Activated T-helper 17 cell treated with anti-CD3 and anti-CD28 coated beads, Interleukin-2, amount 50 U/mL, for 72 hours (primary cell): ENCODE results near the gene BATF2. TPM values are rescaled to one million over a fixed set of nuclear protein-coding genes. Genes with fewer than 3 reads are reported as not detected.
"Not testable (repeated sequence)": the region's sequence is repeated elsewhere in the genome, so short reads cannot be mapped to it uniquely, and the experiment has no call there.

Source experiments
- ATAC-seq: fragments of 150-1000 bp; cut with Tn5 transposase; replicated peaks from 2 replicates; pipeline ENCODE4 v1.10.0; 2021; ENCODE audit warnings: mild to moderate bottlenecking, moderate library complexity
- H3K27ac Mint-ChIP-seq: one replicate; pipeline ENCODE4 v1.8.0; 2022; ENCODE audit warnings: mixed read lengths
- H3K27me3 Mint-ChIP-seq: one replicate; pipeline ENCODE4 v1.8.0; 2022; ENCODE audit warnings: mixed read lengths
- H3K36me3 Mint-ChIP-seq: one replicate; pipeline ENCODE4 v1.8.0; 2022; ENCODE audit warnings: low read depth, mild to moderate bottlenecking, mixed read lengths
- H3K4me1 Mint-ChIP-seq: one replicate; pipeline ENCODE4 v1.8.0; 2022; ENCODE audit warnings: mixed read lengths
- H3K4me3 Mint-ChIP-seq: one replicate; pipeline ENCODE4 v1.8.0; 2022; ENCODE audit warnings: mild to moderate bottlenecking, mixed read lengths
- H3K9me3 Mint-ChIP-seq: one replicate; pipeline ENCODE4 v1.8.0; 2022; ENCODE audit warnings: mixed read lengths
- total RNA-seq, 2 donors: library from RNA; stranded (reverse); gene quantifications; one replicate each; pipeline ENCODE4 v1.2.3, GENCODE V29; 2022

The BATF2 gene
- total RNA-seq, 2 donors from 2014 or later: 0.28 to 0.37 TPM

GRCh38 chr11:64998690-64999431, 2.1 kb upstream of the BATF2 start:
- Mint-ChIP-seq H3K27me3 (no peaks in the 10 kb centered on the region), H3K9me3 (no peaks in the 10 kb centered on the region), H3K4me3 (peak overlapping the region; percentile 79), H3K4me1 (peaks cover 9% of the 10 kb centered on the region), H3K36me3 (no peaks in the 10 kb centered on the region), H3K27ac (peak overlapping the region; percentile 92)
- ATAC-seq: peak; percentile 69

GRCh38 chr11:64998141-64998540, 1.4 kb upstream of the BATF2 start:
- Mint-ChIP-seq H3K36me3 (no peaks in the 10 kb centered on the region), H3K4me3 (peak overlapping the region; percentile 79), H3K27ac (peak overlapping the region; percentile 92), H3K27me3 (no peaks in the 10 kb centered on the region), H3K9me3 (no peaks in the 10 kb centered on the region), H3K4me1 (peaks cover 9% of the 10 kb centered on the region)
- peak; percentile 72 for ATAC-seq

GRCh38 chr11:64996327-64996709, 453 bp downstream of the BATF2 start:
- no peak for ATAC-seq
- Mint-ChIP-seq H3K27ac (peak overlapping the region; percentile 66), H3K4me3 (no peak overlapping the region)

GRCh38 chr11:64994318-64994717, 2.5 kb downstream of the BATF2 start:
- Mint-ChIP-seq H3K27me3 (no peaks in the 10 kb centered on the region), H3K36me3 (no peaks in the 10 kb centered on the region), H3K27ac (no peak overlapping the region), H3K4me1 (peaks cover 16% of the 10 kb centered on the region), H3K4me3 (no peak overlapping the region), H3K9me3 (no peaks in the 10 kb centered on the region)
- no peak for ATAC-seq

More at GRCh38 chr11:64996327-64996709, 453 bp downstream of the BATF2 start:
- Mint-ChIP-seq H3K27me3 (no peaks in the 10 kb centered on the region), H3K36me3 (no peaks in the 10 kb centered on the region), H3K9me3 (no peaks in the 10 kb centered on the region), H3K4me1 (peaks cover 9% of the 10 kb centered on the region)

- H3K27me3 Mint-ChIP-seq: no peaks in the 10 kb centered on the region
- peak overlapping the region; percentile 89 for H3K27ac Mint-ChIP-seq
- peak; percentile 26 for ATAC-seq
Measured at GRCh38 chr11:64990222-64990923, 6.4 kb downstream of the BATF2 start.

GRCh38 chr11:64989416-64989815, 7.4 kb downstream of the BATF2 start:
- Mint-ChIP-seq H3K9me3 (no peaks in the 10 kb centered on the region), H3K27ac (peak overlapping the region; percentile 73), H3K4me1 (peaks cover 11% of the 10 kb centered on the region), H3K36me3 (no peaks in the 10 kb centered on the region), H3K27me3 (peaks cover 4% of the 10 kb centered on the region), H3K4me3 (peak overlapping the region; percentile 27)
- no peak for ATAC-seq

More at GRCh38 chr11:64990222-64990923, 6.4 kb downstream of the BATF2 start:
- peaks cover 7% of the 10 kb centered on the region for H3K4me1 Mint-ChIP-seq
- H3K9me3 Mint-ChIP-seq: no peaks in the 10 kb centered on the region
- no peaks in the 10 kb centered on the region for H3K36me3 Mint-ChIP-seq
- H3K4me3 Mint-ChIP-seq: peak overlapping the region; percentile 74

GRCh38 chr11:64987998-64988854, 8.5 kb downstream of the BATF2 start:
- peaks cover 11% of the 10 kb centered on the region for H3K4me1 Mint-ChIP-seq
- no peak for ATAC-seq
- H3K9me3 Mint-ChIP-seq: no peaks in the 10 kb centered on the region
- H3K36me3 Mint-ChIP-seq: no peaks in the 10 kb centered on the region
- H3K27ac Mint-ChIP-seq: peak overlapping the region; percentile 73
- peak overlapping the region; percentile 27 for H3K4me3 Mint-ChIP-seq
- H3K27me3 Mint-ChIP-seq: peaks cover 4% of the 10 kb centered on the region

- not testable (repeated sequence) for H3K4me3 Mint-ChIP-seq, H3K4me1 Mint-ChIP-seq, H3K27ac Mint-ChIP-seq, H3K9me3 Mint-ChIP-seq, ATAC-seq, H3K27me3 Mint-ChIP-seq, H3K36me3 Mint-ChIP-seq
Measured at GRCh38 chr11:64983339-64983738, 13.4 kb downstream of the BATF2 start.

GRCh38 chr11:64976651-64977050, 20.1 kb downstream of the BATF2 start:
- Mint-ChIP-seq H3K27me3 (no peaks in the 10 kb centered on the region), H3K4me1 (no peaks in the 10 kb centered on the region), H3K4me3 (no peak overlapping the region), H3K27ac (no peak overlapping the region), H3K9me3 (no peaks in the 10 kb centered on the region), H3K36me3 (no peaks in the 10 kb centered on the region)
- no peak for ATAC-seq

- no peak overlapping the region for H3K4me3 Mint-ChIP-seq
- peaks cover 6% of the 10 kb centered on the region for H3K36me3 Mint-ChIP-seq
- peaks cover 15% of the 10 kb centered on the region for H3K4me1 Mint-ChIP-seq
- ATAC-seq: no peak
- H3K27ac Mint-ChIP-seq: no peak overlapping the region
- H3K9me3 Mint-ChIP-seq: no peaks in the 10 kb centered on the region
- H3K27me3 Mint-ChIP-seq: no peaks in the 10 kb centered on the region
Measured at GRCh38 chr11:64974124-64974523, 22.6 kb downstream of the BATF2 start.

- Mint-ChIP-seq H3K27me3 (no peaks in the 10 kb centered on the region), H3K9me3 (no peaks in the 10 kb centered on the region), H3K27ac (peak within 1 kb of the TSS; percentile 88), H3K4me1 (peaks cover 33% of the 10 kb centered on the region), H3K36me3 (peaks cover 6% of the 10 kb centered on the region), H3K4me3 (peak within 1 kb of the TSS; percentile 64)
- ATAC-seq: peak; percentile 14
Measured at GRCh38 chr11:64971421-64972233, 25.1 kb downstream of the BATF2 start, which contains the start of gene MAJIN. Gene MAJIN, minus strand, starts transcription at chr11:64972108. Its CDS starts 12,703 bp downstream, at chr11:64959405.

- peak; percentile 85 for ATAC-seq
- Mint-ChIP-seq H3K27ac (peak overlapping the region; percentile 88), H3K27me3 (no peaks in the 10 kb centered on the region), H3K4me1 (peaks cover 33% of the 10 kb centered on the region), H3K4me3 (peak overlapping the region; percentile 64), H3K36me3 (peaks cover 6% of the 10 kb centered on the region), H3K9me3 (no peaks in the 10 kb centered on the region)
Measured at GRCh38 chr11:64970731-64971151, 26.0 kb downstream of the BATF2 start.

- Mint-ChIP-seq H3K4me1 (peaks cover 33% of the 10 kb centered on the region), H3K27ac (peak overlapping the region; percentile 58), H3K36me3 (peaks cover 6% of the 10 kb centered on the region), H3K9me3 (no peaks in the 10 kb centered on the region), H3K4me3 (peak overlapping the region; percentile 28), H3K27me3 (no peaks in the 10 kb centered on the region)
- ATAC-seq: peak; percentile 57
Measured at GRCh38 chr11:64969209-64969608, 27.6 kb downstream of the BATF2 start.
